HG03460 (cell line): ENCODE results near the gene ZGRF1.
"Not testable (repeated sequence)": the region's sequence is repeated elsewhere in the genome, so short reads cannot be mapped to it uniquely, and the experiment has no call there.

Source experiments
- ATAC-seq: cut with Tn5 transposase; IDR thresholded peaks from one replicate; pipeline ENCODE4 v1.9.1; 2021; ENCODE audit not compliant: unreplicated experiment

Gene ZGRF1, protein sequence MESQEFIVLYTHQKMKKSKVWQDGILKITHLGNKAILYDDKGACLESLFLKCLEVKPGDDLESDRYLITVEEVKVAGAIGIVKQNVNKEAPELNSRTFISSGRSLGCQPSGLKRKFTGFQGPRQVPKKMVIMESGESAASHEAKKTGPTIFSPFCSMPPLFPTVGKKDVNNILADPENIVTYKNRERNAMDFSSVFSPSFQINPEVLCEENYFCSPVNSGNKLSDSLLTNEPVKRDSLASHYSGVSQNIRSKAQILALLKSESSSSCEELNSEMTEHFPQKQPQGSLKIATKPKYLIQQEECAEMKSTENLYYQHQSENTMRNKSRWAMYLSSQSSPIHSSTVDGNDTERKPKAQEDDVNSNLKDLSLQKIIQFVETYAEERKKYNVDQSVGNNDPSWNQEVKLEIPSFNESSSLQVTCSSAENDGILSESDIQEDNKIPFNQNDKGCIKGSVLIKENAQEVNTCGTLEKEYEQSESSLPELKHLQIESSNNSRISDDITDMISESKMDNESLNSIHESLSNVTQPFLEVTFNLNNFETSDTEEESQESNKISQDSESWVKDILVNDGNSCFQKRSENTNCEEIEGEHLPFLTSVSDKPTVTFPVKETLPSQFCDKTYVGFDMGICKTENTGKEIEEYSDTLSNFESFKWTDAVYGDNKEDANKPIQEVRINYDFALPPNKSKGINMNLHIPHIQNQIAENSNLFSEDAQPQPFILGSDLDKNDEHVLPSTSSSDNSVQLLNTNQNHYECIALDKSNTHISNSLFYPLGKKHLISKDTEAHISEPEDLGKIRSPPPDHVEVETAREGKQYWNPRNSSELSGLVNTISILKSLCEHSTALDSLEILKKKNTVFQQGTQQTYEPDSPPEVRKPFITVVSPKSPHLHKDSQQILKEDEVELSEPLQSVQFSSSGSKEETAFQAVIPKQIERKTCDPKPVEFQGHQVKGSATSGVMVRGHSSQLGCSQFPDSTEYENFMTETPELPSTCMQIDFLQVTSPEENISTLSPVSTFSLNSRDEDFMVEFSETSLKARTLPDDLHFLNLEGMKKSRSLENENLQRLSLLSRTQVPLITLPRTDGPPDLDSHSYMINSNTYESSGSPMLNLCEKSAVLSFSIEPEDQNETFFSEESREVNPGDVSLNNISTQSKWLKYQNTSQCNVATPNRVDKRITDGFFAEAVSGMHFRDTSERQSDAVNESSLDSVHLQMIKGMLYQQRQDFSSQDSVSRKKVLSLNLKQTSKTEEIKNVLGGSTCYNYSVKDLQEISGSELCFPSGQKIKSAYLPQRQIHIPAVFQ (N-terminal part only)

DNA sequence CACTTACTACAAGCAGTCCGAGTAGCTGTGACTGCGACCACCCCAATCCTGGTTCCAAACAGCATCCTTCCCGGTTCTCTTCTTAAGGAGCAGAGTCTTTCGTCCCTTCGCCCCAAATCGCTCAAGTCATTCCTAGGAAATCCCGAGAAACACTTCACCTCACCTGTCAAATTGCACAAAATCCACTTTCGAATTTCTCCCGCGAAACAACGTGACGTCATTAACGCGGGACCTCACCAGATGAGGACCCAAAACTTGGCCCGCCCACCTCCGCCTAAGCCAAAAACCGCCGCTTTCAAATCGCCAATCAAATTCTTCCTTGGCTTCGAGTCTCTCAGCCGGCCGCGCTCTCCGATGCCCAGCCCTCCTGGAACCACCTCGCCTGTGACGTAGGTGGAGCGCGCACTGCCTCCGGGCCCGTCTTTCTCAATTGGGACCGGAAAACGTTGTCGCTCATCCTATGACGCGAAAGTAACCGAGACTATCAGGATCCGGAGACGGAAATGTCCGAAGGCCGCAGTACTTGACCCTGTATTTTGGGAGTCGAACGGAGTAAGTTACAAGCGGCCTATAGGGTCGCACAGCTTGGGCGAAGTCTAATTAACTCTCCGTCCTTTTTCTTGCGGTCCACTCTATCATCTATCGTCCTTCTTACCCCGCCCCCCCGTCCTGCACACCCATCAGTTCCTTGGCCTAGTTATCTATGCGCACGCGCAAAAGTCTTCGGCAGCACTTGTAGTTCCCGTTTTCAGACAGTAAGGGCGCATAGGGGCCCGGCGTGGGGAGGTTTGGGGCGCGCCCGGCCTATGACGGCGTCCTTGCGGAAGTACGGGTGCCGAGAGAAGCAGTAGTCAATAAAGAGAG, at the start of gene ZGRF1, which contains the start of gene LARP7:
TSS of gene ZGRF1 (minus strand) at position 222 of the 864 bp plus-strand sequence. CDS start 3,733 bp downstream, outside the sequence.
TSS of gene LARP7 (plus strand) at position 456 of the 864 bp plus-strand sequence. CDS start 7,527 bp downstream, outside the sequence.
- ATAC-seq, result peak; percentile 89

DNA sequence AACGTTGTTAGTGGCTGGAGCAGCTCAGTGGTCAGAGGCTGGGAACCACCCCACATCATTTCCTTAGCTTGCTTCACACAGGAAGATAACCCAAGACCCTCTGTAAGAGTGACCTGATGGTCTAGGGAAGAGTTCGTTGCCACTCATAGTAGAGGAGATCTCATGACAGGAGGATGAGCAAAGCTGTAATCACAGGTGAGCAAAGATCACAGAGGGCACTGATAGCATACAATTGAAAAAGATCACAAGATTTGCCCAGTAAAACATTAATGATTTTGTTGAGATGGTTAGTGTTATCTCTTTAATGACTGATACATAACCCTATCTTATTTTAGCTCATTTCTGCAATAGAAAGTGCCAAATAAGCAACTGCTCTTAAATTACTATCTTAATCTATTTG, 44.3 kb upstream of the ZGRF1 start:
- no peak for ATAC-seq

DNA sequence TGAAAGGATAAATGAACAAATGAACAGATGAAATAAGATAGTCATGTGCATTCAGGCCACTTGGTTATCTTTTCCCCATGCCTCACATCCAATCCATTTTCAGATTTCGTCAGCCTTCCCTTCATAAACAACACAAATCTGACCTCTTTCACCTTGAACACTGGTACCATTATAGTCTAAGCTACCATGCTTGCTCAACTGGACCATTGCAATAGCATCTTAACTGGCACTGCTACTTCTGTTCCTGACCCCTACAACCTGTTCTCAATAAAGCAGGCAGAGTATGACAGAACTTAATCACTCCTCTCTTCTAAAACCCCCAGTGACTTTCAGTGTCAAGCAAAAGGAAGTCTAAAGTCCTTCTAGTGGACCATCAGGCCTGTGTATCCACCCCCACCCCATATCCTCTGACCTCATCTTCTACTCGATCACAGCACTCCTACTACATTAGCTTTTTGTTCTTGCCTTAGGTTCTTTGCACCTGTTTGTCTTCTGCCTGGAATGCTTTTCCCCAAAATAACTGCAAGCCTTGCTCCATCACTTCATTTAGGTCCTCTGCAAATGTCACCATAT, 40.9 kb upstream of the ZGRF1 start:
- no peak for ATAC-seq

DNA sequence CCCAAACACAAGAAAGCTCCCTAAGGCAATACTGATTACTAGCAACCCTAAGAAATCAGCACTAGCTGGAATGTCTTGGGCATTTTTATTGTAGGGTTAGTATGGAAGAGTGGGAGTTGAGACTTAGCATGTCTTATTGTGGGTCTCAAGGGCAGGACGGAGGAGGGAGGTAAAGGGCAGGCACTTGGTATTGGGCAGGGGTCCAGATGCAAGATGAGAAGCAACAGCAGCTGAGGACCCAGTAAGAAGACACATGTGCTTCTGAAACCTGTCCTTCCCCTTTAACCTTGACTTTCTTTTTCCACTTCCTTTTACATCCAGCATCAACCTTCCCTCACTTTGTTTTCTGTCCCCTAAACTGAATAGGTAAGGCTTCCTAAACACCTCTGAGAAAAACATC, 37.7 kb upstream of the ZGRF1 start:
- no peak for ATAC-seq

DNA sequence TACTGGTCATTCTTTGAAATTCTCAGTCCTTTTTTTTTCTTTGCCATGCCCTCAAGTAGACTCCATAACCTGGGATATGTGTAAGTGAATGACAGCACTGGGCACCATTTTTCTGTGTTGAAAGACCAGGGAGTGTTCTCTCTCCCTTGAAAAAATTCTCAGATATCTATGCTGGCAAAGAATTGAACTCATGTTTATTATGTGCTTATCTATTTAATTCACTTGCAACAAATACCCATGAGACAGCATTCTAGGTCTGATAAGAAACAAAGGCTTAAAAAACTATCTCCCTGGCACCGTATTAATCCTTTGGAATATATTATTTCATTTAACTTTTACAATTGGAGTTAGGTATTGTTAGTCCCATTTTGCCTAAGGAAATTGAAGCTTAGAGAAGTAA, 37.0 kb upstream of the ZGRF1 start:
- no peak for ATAC-seq

DNA sequence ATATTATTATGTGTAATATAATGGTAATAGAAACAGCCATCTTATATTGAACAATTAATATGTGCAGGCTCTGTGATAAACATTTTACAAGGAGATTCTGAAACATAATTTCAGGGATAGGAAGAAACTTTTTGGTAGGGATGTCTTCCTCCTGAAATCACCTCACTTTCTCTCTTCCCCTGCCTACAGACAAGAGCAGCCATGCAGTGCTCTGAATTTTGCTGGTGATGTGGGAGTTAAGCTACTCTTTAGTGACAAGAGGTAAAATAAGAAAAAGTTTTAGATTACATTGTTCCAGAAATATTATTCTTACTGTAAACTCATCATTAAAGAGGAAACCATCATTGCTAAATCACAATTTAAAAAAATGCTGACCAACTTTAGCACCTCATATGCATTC, 36.4 kb upstream of the ZGRF1 start:
- no peak for ATAC-seq

DNA sequence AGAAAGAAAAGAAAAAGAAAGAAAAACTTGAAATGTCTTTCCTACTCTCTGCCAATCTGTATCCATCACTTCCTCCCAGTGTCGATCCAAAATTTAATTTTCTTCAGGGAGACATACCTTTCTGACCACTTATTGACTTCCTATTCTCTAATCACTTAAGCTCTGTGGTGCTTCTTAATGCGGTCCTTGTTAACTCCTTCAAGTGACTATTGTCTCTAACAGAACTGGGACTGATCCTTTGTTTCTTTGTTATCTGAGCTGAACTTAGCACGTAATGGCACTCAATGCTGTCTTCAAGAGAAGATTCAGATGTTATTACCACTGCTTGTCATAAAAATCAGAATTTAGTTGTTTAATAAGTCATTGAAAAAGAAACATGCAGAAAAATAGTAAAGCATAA, 31.4 kb upstream of the ZGRF1 start:
- ATAC-seq, result no peak

DNA sequence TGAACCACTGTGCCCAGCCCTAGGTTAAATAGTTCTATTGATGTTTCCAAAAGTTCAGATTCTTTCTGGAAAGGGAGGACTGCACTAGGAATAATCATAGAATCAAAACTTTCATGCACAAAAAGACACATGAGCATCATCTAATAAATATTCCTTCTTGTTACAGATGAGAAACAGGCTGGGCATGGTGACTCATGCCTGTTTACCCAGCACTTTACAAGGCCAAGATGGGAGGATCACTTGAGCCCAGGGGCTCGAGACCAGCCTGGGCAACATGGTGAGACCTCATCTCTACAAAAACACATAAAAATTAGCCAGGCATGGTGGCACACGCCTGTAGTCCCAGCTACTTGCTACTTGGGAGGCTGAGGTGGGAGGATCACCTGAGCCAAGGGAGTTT, 27.9 kb upstream of the ZGRF1 start:
- ATAC-seq, result no peak

DNA sequence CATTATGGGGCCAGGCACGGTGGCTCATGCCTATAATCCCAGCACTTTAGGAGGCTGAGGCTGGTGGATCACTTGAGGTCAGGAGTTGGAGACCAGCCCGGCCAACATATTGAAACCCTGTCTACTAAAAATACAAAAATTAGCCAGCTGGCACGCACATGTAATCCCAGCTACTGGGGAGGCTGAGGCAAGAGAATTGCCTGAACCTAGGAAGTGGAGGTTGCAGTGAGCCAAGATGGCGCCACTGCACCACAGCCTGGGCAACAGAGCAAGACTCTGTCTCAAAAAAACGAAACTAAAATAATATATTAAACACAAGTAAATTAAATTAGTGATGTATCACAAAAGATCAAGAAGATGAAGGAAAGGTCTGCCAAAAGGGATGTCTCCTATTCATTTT, 19.4 kb upstream of the ZGRF1 start:
- not testable (repeated sequence) for ATAC-seq

DNA sequence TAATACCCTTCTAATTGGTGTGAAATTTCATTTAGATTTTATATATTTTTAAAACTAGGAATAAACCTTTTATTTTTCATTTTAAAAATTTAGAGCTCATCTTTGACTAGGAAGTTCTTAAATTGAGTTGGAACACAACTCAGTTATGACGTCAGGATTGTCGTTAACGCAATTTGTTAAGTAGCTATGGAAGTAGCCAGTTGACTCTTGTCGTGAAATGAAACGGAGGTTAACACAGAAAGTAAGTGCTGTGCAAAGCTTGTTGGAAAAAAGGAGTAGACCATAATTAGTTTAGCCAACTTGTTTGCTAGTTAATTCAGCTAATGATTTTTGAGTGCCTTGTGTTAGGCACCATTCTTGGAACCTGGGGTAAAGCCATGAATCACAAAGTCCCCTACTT, 18.6 kb upstream of the ZGRF1 start:
- no peak for ATAC-seq

DNA sequence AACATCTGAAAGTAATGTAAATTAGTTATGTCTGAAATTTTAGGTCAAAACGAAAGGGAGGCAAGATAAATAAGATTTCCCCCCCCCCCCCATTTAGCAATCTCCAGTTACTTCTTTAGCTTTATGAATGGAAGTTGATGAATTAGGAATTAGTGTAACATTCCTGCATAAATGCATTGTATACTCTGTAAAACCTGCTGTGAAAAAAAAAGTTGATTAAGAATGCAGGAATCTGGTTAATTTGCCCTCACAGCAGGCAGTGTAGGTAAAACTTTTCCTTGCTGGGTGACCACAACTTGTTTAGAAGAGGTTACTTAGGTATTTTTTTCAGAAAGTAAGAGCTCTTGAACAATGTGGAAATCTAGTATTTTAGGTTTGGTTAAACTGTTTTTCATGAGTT, 15.5 kb upstream of the ZGRF1 start:
- ATAC-seq, result no peak

DNA sequence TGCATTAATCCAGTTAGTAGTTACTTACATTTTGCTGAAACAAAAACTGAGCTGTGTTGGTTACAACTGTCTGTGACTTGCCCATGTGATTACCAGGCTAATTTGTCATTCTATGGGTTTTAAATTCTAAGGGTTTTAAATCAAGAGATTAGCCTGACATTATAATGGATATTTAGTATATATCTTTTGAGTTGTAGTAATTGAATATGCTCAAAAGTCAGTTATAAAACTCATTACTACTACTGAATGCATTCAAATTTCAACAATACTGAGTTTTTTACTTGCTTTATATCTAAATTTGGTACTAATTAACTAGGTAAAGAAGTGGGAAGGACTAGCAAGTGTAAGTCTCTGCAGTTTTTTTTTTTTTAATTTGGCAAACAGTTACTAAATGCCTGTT, 14.9 kb upstream of the ZGRF1 start:
- ATAC-seq, result no peak

DNA sequence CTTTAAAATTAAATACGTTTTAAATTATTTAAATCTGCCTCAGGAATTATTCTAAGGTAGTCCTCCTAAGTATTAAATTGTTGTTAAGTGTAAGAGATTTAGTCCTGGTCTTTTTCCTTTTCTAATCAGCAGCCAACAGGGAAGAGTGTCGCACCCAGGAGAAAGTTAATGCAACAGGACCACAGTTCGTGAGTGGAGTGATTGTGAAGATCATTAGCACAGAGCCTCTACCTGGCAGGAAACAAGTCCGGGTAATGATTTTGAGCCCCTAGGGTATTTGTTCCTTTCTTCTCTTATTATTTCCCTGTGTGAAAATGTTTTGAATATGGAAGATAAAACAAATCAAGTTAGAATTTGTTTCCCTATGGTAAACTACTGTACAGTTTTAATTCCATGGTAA, 13.6 kb upstream of the ZGRF1 start:
- no peak for ATAC-seq

DNA sequence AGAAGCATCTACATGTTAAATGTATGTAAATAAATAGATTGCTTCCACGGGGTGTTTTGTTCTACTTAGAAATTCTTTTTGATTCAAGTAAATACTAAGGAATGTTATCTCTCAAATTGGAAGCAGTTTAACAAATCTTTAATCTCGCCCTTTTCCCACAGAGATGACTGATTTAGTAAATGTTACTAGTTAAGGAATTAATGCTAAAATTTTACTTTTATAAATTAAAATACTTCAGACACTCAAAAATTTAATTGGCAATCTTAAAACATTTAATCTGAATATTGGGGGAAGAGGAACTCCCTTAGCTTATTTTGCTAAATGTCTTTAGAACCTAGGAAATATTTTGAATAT, 12.3 kb upstream of the ZGRF1 start:
- ATAC-seq, result no peak

DNA sequence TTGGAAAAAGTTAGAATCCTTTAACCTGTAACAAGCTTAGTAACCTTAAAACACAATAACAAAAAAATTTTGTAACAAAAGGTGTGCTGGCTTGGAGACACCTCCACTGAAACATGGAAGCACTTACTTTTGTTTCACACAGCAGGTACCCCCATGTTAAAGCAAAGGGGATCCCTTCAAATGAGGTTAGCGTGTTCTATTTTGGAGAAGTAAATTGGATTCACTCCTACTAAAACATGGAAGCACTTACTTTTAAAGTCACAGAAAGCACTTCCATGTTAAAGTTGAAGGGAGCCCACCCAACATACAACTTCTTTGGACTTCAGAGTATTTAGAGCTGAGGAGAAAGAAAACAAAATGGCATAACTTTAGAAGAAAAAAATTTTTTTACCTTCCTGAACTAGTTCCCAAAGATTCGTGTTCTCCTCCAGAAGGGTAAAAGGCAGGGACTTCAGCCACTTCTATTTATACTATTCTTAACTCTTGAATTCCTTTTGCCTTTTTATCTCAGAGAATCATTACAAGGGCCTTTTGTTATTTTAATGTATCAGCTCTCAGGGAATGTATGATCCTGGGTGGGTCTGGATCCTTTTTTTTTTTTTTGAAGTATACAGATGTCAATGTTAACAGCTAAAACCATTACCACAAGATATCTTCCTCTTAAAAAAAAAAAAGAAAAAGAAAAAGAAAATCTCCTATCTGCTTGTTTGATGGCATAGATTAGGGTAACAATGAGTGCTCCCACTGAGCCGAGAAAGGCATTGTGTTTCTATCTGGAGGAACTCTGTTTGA, 11.8 kb upstream of the ZGRF1 start:
- ATAC-seq, result no peak

DNA sequence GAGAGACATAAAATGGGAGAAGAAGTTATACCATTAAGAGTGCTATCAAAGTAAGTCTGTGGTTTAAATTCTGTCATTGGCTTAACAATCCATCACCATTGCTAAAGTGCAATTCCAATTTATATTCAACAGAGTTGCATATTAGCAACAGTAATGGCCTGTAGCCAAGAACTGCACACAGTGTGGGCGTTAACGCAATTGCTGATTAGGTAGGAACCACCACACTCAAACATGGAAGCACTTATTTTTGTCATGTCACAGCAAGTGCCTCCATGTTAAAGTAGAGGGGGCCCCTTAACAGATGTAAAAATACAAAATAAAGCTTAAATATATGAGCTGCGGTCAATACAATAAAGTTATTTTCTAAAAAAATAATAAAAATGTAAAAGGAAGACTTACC, 11.1 kb upstream of the ZGRF1 start:
- ATAC-seq, result no peak

DNA sequence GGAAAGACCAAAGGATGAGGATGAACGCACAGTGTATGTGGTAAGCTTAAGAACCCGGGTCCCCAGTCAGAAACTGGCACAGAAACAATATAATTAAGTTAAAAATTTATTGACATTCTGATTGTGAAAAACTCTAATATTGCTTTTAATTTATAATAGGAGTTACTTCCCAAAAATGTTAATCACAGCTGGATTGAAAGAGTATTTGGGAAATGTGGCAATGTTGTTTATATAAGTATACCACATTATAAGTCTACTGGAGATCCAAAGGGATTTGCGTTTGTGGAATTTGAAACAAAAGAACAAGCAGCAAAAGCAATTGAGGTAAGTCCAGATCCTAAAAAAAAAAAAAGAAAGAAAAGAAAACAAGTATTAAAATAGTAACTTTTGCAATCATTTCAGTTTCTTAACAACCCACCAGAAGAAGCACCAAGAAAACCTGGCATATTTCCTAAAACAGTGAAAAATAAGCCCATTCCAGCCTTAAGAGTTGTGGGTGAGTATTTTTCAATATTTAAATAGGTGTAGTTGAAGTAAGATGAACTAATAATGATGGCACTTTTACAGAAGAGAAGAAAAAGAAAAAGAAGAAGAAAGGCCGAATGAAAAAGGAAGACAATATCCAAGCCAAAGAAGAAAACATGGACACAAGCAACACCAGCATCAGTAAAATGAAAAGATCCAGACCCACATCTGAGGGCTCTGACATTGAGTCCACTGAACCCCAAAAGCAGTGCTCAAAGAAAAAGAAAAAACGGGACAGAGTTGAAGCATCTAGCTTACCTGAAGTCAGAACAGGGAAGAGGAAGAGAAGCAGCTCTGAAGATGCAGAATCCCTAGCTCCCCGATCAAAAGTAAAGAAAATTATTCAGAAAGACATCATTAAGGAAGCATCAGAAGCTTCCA, 10.2 kb upstream of the ZGRF1 start:
- no peak for ATAC-seq
